HG02763 (cell line): ENCODE results near the gene NDFIP2.

Experiments
- ATAC-seq: cut with Tn5 transposase; IDR thresholded peaks from one replicate; pipeline ENCODE4 v1.9.1; 2021; ENCODE audit warnings: mild to moderate bottlenecking, moderate library complexity; ENCODE audit not compliant: unreplicated experiment

The NDFIP2 gene, protein sequence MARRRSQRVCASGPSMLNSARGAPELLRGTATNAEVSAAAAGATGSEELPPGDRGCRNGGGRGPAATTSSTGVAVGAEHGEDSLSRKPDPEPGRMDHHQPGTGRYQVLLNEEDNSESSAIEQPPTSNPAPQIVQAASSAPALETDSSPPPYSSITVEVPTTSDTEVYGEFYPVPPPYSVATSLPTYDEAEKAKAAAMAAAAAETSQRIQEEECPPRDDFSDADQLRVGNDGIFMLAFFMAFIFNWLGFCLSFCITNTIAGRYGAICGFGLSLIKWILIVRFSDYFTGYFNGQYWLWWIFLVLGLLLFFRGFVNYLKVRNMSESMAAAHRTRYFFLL

GRCh38 chr13:79480954-79481684, at the start of gene NDFIP2:
NDFIP2 (plus strand) TSS chr13:79481155; CDS start chr13:79481204, 49 bp downstream.
- ATAC-seq = peak; percentile 90

DNA sequence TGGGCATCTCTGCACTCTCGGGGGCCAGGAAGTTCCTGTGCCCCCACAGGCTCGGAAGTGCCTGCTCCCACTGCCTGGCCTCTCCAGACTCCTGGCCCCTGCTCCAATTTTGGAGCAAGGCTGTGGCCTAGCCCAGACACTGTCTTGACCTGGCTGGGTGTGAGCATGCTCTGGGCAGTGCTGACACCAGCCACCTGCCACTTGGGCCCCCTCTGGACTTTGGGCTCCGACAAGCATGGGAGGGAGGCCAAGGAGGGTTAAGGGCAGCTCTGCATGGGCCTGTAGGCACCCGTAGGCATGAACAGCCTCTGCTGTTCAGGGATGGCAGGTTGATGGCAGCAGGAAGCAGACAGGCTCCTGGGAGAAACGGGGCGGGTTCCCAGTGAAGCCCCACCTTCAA, 48.9 kb upstream of the NDFIP2 start:
- ATAC-seq = no peak

DNA sequence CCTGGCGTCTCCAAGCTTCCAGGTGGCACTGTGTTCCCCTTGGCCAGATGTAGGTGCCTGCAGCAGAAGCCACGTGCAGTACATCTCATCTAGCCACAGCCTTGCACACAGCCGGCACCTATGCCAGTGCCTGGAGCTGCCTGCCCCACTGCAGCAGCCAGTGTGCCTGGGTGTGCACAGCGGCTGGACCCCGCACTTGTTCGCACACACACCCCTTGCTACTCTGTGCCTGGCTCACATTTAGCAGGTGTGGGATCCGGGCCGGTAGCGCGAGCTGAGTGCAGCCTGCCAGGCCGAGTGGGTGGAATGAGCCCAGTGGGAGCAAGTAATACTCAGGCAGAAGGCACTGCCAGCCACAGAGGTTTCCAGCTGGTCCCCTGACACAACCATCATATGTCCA, 48.0 kb upstream of the NDFIP2 start:
- no peak for ATAC-seq

DNA sequence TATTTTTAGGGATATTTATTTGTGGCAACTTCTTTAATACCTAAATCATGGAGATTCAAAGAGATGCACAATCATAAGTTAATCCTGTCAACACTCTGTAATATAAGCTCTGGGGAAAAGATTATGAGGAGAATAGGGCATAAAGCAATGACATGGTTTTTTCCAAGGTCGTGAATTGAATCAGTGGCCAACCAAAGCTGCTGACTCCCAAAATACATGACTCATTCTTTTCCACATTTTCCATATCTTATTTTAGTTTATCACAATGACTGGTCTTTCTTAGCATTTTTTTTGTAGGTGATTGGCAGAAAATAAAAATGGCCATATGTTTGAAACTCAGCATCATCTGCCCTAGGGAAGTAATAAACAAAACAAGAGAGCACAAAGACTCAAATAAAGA, 46.4 kb upstream of the NDFIP2 start:
- no peak for ATAC-seq

DNA sequence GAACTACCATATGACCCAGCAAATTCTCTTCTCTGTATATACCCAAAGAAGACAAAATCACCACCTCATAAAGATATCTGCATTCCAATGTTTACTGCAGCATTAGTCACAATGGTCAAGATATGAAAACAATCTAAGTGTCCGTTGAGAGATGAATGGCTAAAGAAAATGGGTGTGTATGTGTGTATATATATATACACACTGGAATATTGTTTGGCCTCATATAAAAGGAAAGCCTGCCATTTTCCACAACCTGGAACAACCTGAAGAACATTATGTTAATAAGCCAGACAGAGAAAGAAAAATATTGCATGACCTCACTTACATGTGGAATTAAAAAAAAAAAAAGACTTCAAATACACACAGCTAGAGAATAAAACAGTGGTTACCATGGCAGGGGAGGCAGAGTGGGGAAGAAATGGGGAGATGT, 45.4 kb upstream of the NDFIP2 start:
- ATAC-seq = no peak

GRCh38 chr13:79439275-79439674, 41.7 kb upstream of the NDFIP2 start:
- no peak for ATAC-seq

- no peak for ATAC-seq
These were observed 39.9 kb upstream of the NDFIP2 start for GRCh38 chr13:79440958-79441528.

- no peak for ATAC-seq
These were observed 38.7 kb upstream of the NDFIP2 start for GRCh38 chr13:79442221-79442620.

DNA sequence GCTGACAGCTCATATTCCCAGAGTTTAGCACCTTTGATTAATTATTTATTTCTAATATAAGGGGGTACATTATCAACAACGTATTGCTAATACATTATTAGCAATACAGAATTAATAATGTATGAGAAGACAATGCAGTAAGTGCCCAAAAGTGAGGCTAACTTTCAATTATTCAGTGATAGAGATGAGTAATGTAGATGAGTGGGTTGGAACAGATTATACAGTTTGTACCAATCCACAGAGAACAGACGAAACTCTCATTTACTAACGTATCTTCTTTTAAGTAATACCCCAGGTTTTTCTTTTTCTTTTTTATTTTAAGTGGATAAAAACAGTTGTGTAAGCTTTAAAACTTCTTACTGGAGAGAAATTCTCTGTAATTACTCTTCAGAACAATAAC, 38.2 kb upstream of the NDFIP2 start:
- ATAC-seq = no peak

DNA sequence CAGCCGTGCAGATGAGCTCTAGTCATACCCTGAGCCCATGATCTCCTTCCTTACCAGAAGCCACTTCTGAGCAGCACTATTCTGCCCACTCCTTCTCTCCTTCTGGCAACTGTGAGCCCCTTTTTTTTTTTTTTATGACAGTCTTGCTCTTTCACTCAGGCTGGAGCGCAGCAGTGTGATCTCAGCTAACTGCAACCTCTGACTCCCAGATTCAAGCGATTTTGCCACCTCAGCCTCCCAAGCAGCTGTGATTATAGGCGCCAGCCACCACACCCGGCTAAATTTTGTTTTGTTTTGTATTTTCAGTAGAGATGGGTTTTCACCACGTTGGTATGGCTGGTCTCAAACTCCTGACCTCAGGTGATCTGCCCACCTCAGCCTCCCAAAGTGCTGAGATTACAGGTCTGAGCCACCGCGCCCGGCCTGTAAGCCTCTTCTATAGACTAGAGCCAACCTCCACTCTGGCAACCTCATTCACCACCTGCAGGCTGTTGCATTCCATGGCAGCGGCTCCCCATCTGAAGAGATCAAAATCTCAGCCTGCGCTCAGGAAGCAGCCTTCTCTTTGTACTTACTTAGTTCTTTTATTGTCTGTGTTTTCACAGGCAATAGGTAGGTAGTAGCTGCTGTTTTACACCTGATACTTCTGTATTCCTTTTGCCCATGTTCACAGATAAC, 34.8 kb upstream of the NDFIP2 start:
- ATAC-seq = no peak

DNA sequence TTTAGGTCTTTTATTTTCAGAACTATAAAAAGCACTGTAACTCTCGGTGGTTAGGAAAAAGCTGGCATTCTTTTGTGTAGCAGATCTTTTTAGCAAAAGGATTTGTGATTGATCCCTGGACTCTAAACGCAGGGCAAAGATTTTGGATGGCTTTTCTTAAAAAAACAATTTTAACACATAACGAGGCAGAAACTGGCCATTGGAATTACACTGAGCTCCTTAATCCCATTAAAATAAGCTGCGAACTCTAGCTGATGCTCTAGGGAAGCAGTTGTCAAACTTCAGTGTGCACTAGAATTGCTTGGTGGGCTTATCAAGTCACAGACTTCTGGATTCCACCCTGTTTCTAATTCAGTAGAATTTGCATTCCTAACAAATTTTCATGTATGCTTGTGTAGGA, 33.8 kb upstream of the NDFIP2 start:
- ATAC-seq = no peak

- ATAC-seq = no peak
These were observed 33.2 kb upstream of the NDFIP2 start for GRCh38 chr13:79447741-79448140.

DNA sequence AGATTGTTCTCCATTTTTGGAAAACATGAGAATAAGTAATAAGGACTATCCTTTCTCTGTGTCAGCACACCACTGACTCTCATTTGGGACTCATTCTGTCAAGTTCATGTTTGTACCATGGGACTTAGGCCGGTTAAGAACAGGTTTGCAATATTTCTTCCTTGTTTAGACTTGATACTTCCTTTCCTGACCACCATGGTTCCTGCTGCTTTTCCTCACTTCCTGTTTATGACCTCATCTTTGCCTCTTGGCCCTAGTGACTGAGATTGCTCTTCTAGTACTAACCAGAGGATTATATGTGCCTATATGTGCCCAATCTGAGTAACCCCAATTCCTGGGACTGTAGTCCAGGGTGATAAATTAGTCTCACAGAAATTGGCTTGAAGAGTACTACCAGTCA, 32.5 kb upstream of the NDFIP2 start:
- ATAC-seq = no peak

DNA sequence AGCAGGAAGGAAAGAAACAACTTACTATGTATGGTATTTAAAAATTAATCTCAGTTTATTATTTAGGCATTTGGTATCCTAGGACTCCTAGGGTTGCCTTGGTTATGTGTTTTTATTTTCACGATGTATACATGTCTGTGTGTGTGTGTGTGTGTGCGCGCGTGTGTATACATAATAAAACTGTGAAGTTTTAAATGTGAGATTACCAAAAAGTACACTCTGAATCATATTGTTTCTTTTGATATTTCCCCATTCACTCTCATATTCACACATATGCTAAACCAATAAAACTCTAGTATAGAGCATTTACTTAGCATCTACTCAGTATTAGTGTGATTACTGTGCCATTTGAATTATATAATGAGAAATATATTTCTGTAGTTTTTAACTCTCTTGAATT, 30.8 kb upstream of the NDFIP2 start:
- no peak for ATAC-seq

- peak; percentile 100 for ATAC-seq
These were observed 29.4 kb upstream of the NDFIP2 start for GRCh38 chr13:79451500-79451962.

GRCh38 chr13:79452239-79452913, 28.6 kb upstream of the NDFIP2 start:
- no peak for ATAC-seq

DNA sequence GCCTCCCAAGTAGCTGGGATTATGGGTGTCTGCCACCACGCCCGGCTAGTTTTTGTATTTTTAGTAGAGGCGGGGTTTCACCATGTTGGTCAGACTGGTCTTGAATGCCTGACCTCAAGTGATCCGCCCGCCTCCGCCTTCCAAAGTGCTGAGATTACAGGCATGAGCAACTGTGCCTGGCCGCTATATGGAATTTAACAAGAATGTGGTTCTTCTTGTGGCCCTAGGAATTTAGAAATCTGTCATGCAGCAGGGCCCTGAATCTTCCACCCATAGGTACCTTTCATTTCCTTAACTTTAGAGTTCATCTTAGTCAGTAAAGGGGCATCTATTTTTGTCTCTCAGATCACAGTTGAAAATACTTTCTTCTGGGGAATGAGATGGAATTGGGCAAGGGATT, 25.6 kb upstream of the NDFIP2 start:
- ATAC-seq = no peak

- ATAC-seq = no peak
These were observed 24.9 kb upstream of the NDFIP2 start for GRCh38 chr13:79456051-79456450.

DNA sequence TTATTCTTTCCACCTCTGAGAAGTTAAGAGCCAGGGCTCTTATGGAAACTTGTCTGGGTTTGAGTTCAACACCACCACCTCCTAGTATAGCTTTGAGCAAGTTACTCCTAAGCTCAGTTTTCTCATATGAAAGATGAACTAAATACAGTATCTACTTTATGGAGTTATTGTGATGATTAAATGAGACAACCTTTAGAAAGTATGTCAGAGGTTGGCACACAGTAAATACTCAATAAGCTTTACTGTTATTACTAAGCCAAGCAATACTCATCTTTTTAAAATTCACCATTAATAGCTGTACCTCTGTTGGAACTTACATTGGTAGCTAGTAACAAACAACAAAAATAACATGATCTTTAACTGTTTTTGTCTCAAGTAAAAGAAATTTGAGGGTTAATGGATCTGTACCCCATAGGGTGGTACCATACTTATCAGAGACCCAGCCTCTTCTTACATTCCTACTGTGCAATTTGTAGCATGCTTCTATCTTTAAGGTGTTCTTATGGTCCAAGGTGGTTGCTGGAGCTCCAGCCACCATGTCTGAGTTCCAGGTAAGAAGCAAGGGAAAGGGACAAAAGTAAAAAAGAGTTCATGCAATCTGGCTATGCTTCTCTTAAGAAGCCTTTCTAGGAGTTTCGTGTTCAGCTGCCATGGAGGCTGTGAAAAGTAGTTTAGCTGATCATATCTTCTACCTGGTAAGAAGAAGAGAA, 24.1 kb upstream of the NDFIP2 start:
- peak; percentile 10 for ATAC-seq

DNA sequence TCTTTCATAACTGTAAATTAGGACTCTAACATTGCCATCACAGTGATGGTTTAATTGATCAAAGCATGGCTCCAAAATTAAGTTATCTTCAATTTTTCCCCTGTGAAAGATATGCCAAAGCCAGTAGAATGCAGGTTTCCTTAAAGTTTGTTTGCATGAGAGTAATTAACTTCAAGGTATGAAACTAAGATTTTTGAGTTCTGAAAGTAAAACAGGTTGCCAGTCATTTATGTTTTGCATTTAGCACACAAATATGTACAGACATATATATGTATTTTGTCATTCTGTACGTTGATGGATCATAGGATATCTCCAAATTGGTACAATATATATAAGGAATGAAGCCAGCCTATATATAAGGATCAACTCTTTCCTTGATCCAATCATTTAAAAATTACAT, 23.6 kb upstream of the NDFIP2 start:
- peak; percentile 58 for ATAC-seq
